ENCODE data around the gene NECAP2. TPM values are rescaled to one million over a fixed set of nuclear protein-coding genes. Genes with fewer than 3 reads are reported as not detected.
"Not testable (repeated sequence)": the region's sequence is repeated elsewhere in the genome, so short reads cannot be mapped to it uniquely, and the experiment has no call there.

NECAP2 gene
- total RNA-seq, 2 experiments from 2014 or later = 51.8 to 59.0 TPM

GRCh38 chr1:16474166-16474800, 33.8 kb downstream of the NECAP2 start:
- H2AFZ ChIP-seq (ENCODE audit: low read length) = no peak overlapping the region
- no peak overlapping the region for H3K4me3 ChIP-seq (ENCODE audit: low read depth, low read length, poor library complexity, severe bottlenecking)
- TF ChIP-seq EZH2phosphoT487 (IDR thresholded peaks at IDR 0.05; ENCODE audit: borderline replicate concordance, low read depth, low read length) (no peak), CTCF (conservative IDR thresholded peaks at IDR 0.05; ENCODE audit: low read length) (no peak)
- intact Hi-C loops (cut with micrococcal nuclease; ENCODE audit: unreplicated experiment) = no loop called here
- CTCF ChIA-PET (ENCODE audit: unreplicated experiment) = no interaction called here
- H4K20me1 ChIP-seq (ENCODE audit: insufficient read depth, low read length) = no peaks in the 10 kb centered on the region
- no peak for DNase-seq (ENCODE audit: low spot score)
- H3K36me3 ChIP-seq (ENCODE audit: insufficient read depth, low read length) = peaks cover 6% of the 10 kb centered on the region; the same call in 1 of the 2 replicates
- no peaks in the 10 kb centered on the region for H3K9me2 ChIP-seq (ENCODE audit: insufficient read depth, low read length)
- no peak overlapping the region for H3K4me2 ChIP-seq (ENCODE audit: low read length)
- H3K9me3 ChIP-seq (ENCODE audit: low read length) = no peaks in the 10 kb centered on the region
- POLR2A ChIA-PET = no interaction called here
- no peak overlapping the region for H3K27ac ChIP-seq (ENCODE audit: low read depth, low read length, poor library complexity, severe bottlenecking)
- H3K4me1 ChIP-seq (ENCODE audit: insufficient read depth, low read length, poor library complexity, severe bottlenecking) = no peaks in the 10 kb centered on the region
- BruUV-seq (replicated peaks) = no TSS peak
- no peaks in the 10 kb centered on the region for H3K79me2 ChIP-seq (ENCODE audit: insufficient read depth, low read depth, low read length)

- CTCF ChIA-PET (ENCODE audit: unreplicated experiment); H4K20me1 ChIP-seq (ENCODE audit: insufficient read depth, low read length); H3K9me3 ChIP-seq (ENCODE audit: low read length); H2AFZ ChIP-seq (ENCODE audit: low read length); H3K36me3 ChIP-seq (ENCODE audit: insufficient read depth, low read length); BruUV-seq (replicated peaks); H3K4me2 ChIP-seq (ENCODE audit: low read length); H3K4me1 ChIP-seq (ENCODE audit: insufficient read depth, low read length, poor library complexity, severe bottlenecking); intact Hi-C loops (cut with micrococcal nuclease; ENCODE audit: unreplicated experiment); H3K4me3 ChIP-seq (ENCODE audit: low read depth, low read length, poor library complexity, severe bottlenecking); H3K79me2 ChIP-seq (ENCODE audit: insufficient read depth, low read depth, low read length); H3K9me2 ChIP-seq (ENCODE audit: insufficient read depth, low read length); POLR2A ChIA-PET; H3K27ac ChIP-seq (ENCODE audit: low read depth, low read length, poor library complexity, severe bottlenecking): not testable (repeated sequence)
- DNase-seq (ENCODE audit: low spot score) = peak; percentile 33
- peak; percentile 56 for TF ChIP-seq CTCF (conservative IDR thresholded peaks at IDR 0.05; ENCODE audit: low read length)
These were observed 34.4 kb downstream of the NECAP2 start for GRCh38 chr1:16474891-16475290.

- H3K4me1 ChIP-seq (ENCODE audit: insufficient read depth, low read length, poor library complexity, severe bottlenecking); H3K9me2 ChIP-seq (ENCODE audit: insufficient read depth, low read length); H4K20me1 ChIP-seq (ENCODE audit: insufficient read depth, low read length); H3K9me3 ChIP-seq (ENCODE audit: low read length); H3K36me3 ChIP-seq (ENCODE audit: insufficient read depth, low read length); intact Hi-C loops (cut with micrococcal nuclease; ENCODE audit: unreplicated experiment); POLR2A ChIA-PET; H3K27ac ChIP-seq (ENCODE audit: low read depth, low read length, poor library complexity, severe bottlenecking); BruUV-seq (replicated peaks); H3K79me2 ChIP-seq (ENCODE audit: insufficient read depth, low read depth, low read length); H3K4me3 ChIP-seq (ENCODE audit: low read depth, low read length, poor library complexity, severe bottlenecking); H2AFZ ChIP-seq (ENCODE audit: low read length); DNase-seq (ENCODE audit: low spot score); CTCF ChIA-PET (ENCODE audit: unreplicated experiment); H3K4me2 ChIP-seq (ENCODE audit: low read length): not testable (repeated sequence)
These were observed 35.5 kb downstream of the NECAP2 start for GRCh38 chr1:16475771-16476770.

Measured in OCI-LY7 (cell line).